Measurements from ENCODE around the gene AEBP1.
A peak's percentile ranks its signal among the peaks of the same experiment; 100 is the strongest.

AEBP1 gene

DNA sequence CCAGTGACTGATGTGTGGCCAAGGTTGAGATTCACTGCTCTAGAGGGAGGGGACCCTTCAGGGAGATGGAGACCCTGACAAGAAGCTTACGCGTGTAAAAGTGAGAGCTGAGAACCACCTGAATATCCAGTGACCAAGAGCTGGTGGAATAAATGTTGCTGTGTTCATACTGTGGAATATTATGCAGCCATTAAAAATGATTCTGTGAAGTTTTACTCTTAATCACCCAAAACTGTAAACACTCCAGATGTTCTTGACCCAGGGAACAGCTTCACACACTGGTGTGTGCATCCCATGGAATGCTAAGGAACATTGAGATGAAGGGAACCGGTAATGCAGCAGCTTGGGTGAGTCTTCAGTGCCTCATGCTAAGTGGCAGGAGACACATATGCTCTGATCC, 17.5 kb upstream of the AEBP1 start:
- Histone ChIP-seq H3K79me2 (ENCODE audit: insufficient read depth, low read length) (peaks cover 5% of the 10 kb centered on the region), H4K20me1 (ENCODE audit: insufficient read depth, low read length, poor library complexity, severe bottlenecking) (no peaks in the 10 kb centered on the region), H3K9me2 (replicated peaks; ENCODE audit: low read depth, low read length) (no peaks in the 10 kb centered on the region), H3K4me2 (ENCODE audit: low read depth, low read length, poor library complexity, severe bottlenecking) (no peak overlapping the region), H3K9ac (ENCODE audit: low read depth, low read length, poor library complexity, severe bottlenecking) (no peak overlapping the region), H3K4me1 (ENCODE audit: insufficient read depth, low read length, poor library complexity, severe bottlenecking) (peaks cover 43% of the 10 kb centered on the region), H3K27me3 (ENCODE audit: insufficient read depth, low read length, poor library complexity, severe bottlenecking) (no peaks in the 10 kb centered on the region), H3K36me3 (ENCODE audit: insufficient read depth, low read length) (no peaks in the 10 kb centered on the region), H3F3A (ENCODE audit: low read depth) (peaks cover 3% of the 10 kb centered on the region; the same call in 1 of the 2 replicates), H3K4me3 (ENCODE audit: low read length, poor library complexity, severe bottlenecking) (no peak overlapping the region), H3K9me3 (ENCODE audit: insufficient read depth, low read depth, low read length) (no peaks in the 10 kb centered on the region), H2AFZ (ENCODE audit: low read length) (no peak overlapping the region)
- no peak for TF ChIP-seq EZH2phosphoT487 (IDR thresholded peaks at IDR 0.05; ENCODE audit: borderline replicate concordance)
- TF ChIP-seq, protein P1, sequence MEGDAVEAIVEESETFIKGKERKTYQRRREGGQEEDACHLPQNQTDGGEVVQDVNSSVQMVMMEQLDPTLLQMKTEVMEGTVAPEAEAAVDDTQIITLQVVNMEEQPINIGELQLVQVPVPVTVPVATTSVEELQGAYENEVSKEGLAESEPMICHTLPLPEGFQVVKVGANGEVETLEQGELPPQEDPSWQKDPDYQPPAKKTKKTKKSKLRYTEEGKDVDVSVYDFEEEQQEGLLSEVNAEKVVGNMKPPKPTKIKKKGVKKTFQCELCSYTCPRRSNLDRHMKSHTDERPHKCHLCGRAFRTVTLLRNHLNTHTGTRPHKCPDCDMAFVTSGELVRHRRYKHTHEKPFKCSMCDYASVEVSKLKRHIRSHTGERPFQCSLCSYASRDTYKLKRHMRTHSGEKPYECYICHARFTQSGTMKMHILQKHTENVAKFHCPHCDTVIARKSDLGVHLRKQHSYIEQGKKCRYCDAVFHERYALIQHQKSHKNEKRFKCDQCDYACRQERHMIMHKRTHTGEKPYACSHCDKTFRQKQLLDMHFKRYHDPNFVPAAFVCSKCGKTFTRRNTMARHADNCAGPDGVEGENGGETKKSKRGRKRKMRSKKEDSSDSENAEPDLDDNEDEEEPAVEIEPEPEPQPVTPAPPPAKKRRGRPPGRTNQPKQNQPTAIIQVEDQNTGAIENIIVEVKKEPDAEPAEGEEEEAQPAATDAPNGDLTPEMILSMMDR (conservative IDR thresholded peaks at IDR 0.05; ENCODE audit: low read length), result no peak

DNA sequence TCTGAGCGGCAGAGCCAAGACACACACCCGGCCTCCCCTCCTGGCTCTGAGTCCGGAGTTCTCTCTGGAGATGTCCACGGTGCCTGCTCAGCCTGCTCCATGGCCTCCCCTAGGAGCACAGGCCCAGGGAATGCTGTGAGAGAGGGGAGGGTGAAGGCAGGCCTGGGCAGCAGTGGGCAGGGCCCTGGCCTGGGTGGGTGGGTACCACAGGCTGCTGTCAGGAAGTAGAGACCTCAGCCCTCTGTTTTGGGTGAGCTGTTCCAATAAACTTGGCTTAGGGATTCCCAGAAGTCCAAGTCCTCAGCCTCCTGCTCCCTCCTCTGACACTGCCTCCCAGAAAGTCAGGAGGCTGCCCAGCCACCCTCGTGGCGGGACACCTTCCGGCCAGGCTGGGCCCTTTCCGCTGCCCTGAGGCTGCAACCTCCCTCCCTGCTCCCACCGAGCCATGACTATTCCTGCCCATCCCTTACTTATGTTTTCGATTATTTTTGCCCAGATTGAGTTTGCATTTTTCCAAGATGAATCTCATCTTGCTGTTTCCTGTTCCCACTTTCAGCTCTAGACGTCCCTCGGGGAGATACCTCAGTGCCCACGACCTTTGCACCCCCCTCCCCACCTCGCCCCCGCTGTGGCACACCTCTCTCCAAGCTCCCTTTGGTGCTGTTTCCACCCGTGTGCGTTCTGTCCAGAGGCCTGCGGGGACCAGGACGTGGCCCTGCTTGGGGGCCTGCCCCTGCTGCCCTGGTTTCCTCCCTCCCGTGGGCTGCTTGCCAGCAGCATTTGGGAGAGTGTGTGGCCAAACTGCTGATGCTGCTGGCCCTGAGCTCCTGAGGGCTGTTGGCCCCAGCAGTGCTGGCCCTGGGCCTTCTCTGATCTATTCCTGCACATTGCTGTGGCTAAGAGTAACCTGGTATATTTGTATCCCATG, 16.0 kb upstream of the AEBP1 start:
- Histone ChIP-seq H3K9me2 (replicated peaks; ENCODE audit: low read depth, low read length) (no peaks in the 10 kb centered on the region), H3F3A (ENCODE audit: low read depth) (peaks cover 3% of the 10 kb centered on the region; the same call in 1 of the 2 replicates), H4K20me1 (ENCODE audit: insufficient read depth, low read length, poor library complexity, severe bottlenecking) (no peaks in the 10 kb centered on the region), H2AFZ (ENCODE audit: low read length) (peak overlapping the region; percentile 40), H3K4me2 (ENCODE audit: low read depth, low read length, poor library complexity, severe bottlenecking) (peak overlapping the region; percentile 30), H3K9ac (ENCODE audit: low read depth, low read length, poor library complexity, severe bottlenecking) (peak overlapping the region; percentile 41), H3K36me3 (ENCODE audit: insufficient read depth, low read length) (no peaks in the 10 kb centered on the region), H3K27me3 (ENCODE audit: insufficient read depth, low read length, poor library complexity, severe bottlenecking) (no peaks in the 10 kb centered on the region), H3K9me3 (ENCODE audit: insufficient read depth, low read depth, low read length) (no peaks in the 10 kb centered on the region), H3K4me3 (ENCODE audit: low read length, poor library complexity, severe bottlenecking) (no peak overlapping the region), H3K79me2 (ENCODE audit: insufficient read depth, low read length) (no peaks in the 10 kb centered on the region), H3K4me1 (ENCODE audit: insufficient read depth, low read length, poor library complexity, severe bottlenecking) (peaks cover 46% of the 10 kb centered on the region)
- no peak for TF ChIP-seq EZH2phosphoT487 (IDR thresholded peaks at IDR 0.05; ENCODE audit: borderline replicate concordance)
- TF ChIP-seq, protein P1 (conservative IDR thresholded peaks at IDR 0.05; ENCODE audit: low read length), result no peak

DNA sequence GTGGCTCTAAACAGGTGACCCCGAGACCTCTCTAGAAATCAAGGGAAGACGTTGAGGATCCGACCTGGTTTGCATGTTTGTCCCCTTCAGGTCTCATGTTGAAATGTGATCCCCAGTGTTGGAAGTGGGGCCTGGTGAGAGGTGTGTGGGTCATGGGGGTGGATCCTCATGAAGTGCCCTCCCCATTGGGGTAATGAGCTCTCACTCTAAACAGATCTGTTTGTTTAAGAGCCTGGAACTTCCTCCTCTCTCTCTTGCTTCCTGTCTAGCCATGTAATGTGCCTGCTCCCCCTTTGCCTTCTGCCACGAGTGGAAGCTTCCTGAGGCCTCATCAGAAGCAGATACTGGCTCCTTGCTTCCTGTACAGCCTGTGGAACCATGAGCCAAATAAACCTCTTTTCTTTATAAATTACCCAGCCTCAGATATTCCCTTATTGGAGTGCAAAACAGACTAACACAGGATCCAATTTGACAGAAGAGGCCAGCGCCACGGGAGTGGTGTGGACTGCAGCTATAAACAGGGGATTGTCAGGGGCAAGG, 11.0 kb upstream of the AEBP1 start:
- Histone ChIP-seq H3K9me3 (ENCODE audit: insufficient read depth, low read depth, low read length) (no peaks in the 10 kb centered on the region), H4K20me1 (ENCODE audit: insufficient read depth, low read length, poor library complexity, severe bottlenecking) (no peaks in the 10 kb centered on the region), H3K4me1 (ENCODE audit: insufficient read depth, low read length, poor library complexity, severe bottlenecking) (peaks cover 56% of the 10 kb centered on the region), H3K36me3 (ENCODE audit: insufficient read depth, low read length) (no peaks in the 10 kb centered on the region), H3K27me3 (ENCODE audit: insufficient read depth, low read length, poor library complexity, severe bottlenecking) (no peaks in the 10 kb centered on the region), H3K9me2 (replicated peaks; ENCODE audit: low read depth, low read length) (no peaks in the 10 kb centered on the region), H3K4me2 (ENCODE audit: low read depth, low read length, poor library complexity, severe bottlenecking) (no peak overlapping the region), H3K4me3 (ENCODE audit: low read length, poor library complexity, severe bottlenecking) (no peak overlapping the region), H3K79me2 (ENCODE audit: insufficient read depth, low read length) (no peaks in the 10 kb centered on the region), H3F3A (ENCODE audit: low read depth) (peaks cover 7% of the 10 kb centered on the region), H2AFZ (ENCODE audit: low read length) (no peak overlapping the region), H3K9ac (ENCODE audit: low read depth, low read length, poor library complexity, severe bottlenecking) (no peak overlapping the region)
- TF ChIP-seq EZH2phosphoT487 (IDR thresholded peaks at IDR 0.05; ENCODE audit: borderline replicate concordance), result no peak

Data from Loucy (cell line).